ENCODE measurements around the gene NBPF15. TPM values are rescaled to one million over a fixed set of nuclear protein-coding genes. Genes with fewer than 3 reads are reported as not detected.
"Not testable (repeated sequence)": the region's sequence is repeated elsewhere in the genome, so short reads cannot be mapped to it uniquely, and the experiment has no call there.

NBPF15 gene
- total RNA-seq = 100 to 1,000 TPM in 4 of 5 experiments, 10 to 100 TPM in 1; 46.7 to 259 (median 115) TPM
- 10 to 100 TPM; 19.7 to 24.5 TPM for polyA plus RNA-seq
- 131 reads per million, percentile 89 among the genes with 10 or more reads in this experiment for total RNA-seq

GRCh38 chr1:144461136-144461759 is at the start of gene NBPF15:
TSS of gene NBPF15 (minus strand) at chr1:144461669. CDS start at chr1:144440003, 21,666 bp downstream.
- H3K27me3 ChIP-seq (ENCODE audit: control insufficient read depth in 2 of 2, insufficient read depth in 2 of 2, low read length in 2 of 2); H3K36me3 Mint-ChIP-seq; H3K27me3 Mint-ChIP-seq; H3K4me1 Mint-ChIP-seq; H3K4me1 ChIP-seq (ENCODE audit: control insufficient read depth in 2 of 2, insufficient read depth in 2 of 2, low read length in 2 of 2); intact Hi-C loops (cut with micrococcal nuclease); CTCF ChIA-PET; H3K36me3 ChIP-seq (ENCODE audit: control insufficient read depth in 2 of 3, insufficient read depth in 3 of 3, low read length in 3 of 3); H3K9me3 ChIP-seq (ENCODE audit: control insufficient read depth in 2 of 3, low read length in 3 of 3); H3K9me3 Mint-ChIP-seq: not testable (repeated sequence)
- Mint-ChIP-seq H3K4me3 (peak within 1 kb of the TSS; percentile 91 to 100 (median 94)), H3K27ac (peak within 1 kb of the TSS in 8 of 9 donors; percentile 62 to 92 (median 90))
- DNase-seq (peak; percentile 54 to 79 (median 67)), ATAC-seq (peak; percentile 97)
- Histone ChIP-seq H3K27ac (ENCODE audit: low read depth, low read length) (peak within 1 kb of the TSS; percentile 48), H3K4me3 (ENCODE audit: low read length) (peak within 1 kb of the TSS; percentile 46)
- POLR2A ChIA-PET = interaction anchor here (0.6 kb wide), 1 partner anchor 49 kb away, joined by 3 read pairs; no protein-coding TSS in a partner anchor

- CTCF ChIA-PET; H3K4me3 Mint-ChIP-seq; DNase-seq; H3K27ac ChIP-seq (ENCODE audit: low read depth, low read length); H3K36me3 Mint-ChIP-seq; ATAC-seq; H3K9me3 Mint-ChIP-seq; H3K27me3 ChIP-seq (ENCODE audit: control insufficient read depth in 2 of 2, insufficient read depth in 2 of 2, low read length in 2 of 2); H3K4me1 ChIP-seq (ENCODE audit: control insufficient read depth in 2 of 2, insufficient read depth in 2 of 2, low read length in 2 of 2); H3K4me1 Mint-ChIP-seq; H3K9me3 ChIP-seq (ENCODE audit: control insufficient read depth in 2 of 3, low read length in 3 of 3); H3K36me3 ChIP-seq (ENCODE audit: control insufficient read depth in 2 of 3, insufficient read depth in 3 of 3, low read length in 3 of 3); H3K4me3 ChIP-seq (ENCODE audit: low read length); H3K27ac Mint-ChIP-seq; intact Hi-C loops (cut with micrococcal nuclease); POLR2A ChIA-PET: not testable (repeated sequence)
- peaks cover 0 to 11% (median 4%) of the 10 kb centered on the region in 5 donors for H3K27me3 Mint-ChIP-seq
Measured at GRCh38 chr1:144496429-144496828, 35.0 kb upstream of the NBPF15 start.

GRCh38 chr1:144494130-144494529 is 32.7 kb upstream of the NBPF15 start:
- H3K4me1 Mint-ChIP-seq; intact Hi-C loops (cut with micrococcal nuclease); H3K36me3 Mint-ChIP-seq; DNase-seq; ATAC-seq; H3K4me3 ChIP-seq (ENCODE audit: low read length); CTCF ChIA-PET; H3K9me3 Mint-ChIP-seq; POLR2A ChIA-PET; H3K27ac Mint-ChIP-seq; H3K9me3 ChIP-seq (ENCODE audit: control insufficient read depth in 2 of 3, low read length in 3 of 3); H3K36me3 ChIP-seq (ENCODE audit: control insufficient read depth in 2 of 3, insufficient read depth in 3 of 3, low read length in 3 of 3); H3K4me1 ChIP-seq (ENCODE audit: control insufficient read depth in 2 of 2, insufficient read depth in 2 of 2, low read length in 2 of 2); H3K27me3 ChIP-seq (ENCODE audit: control insufficient read depth in 2 of 2, insufficient read depth in 2 of 2, low read length in 2 of 2); H3K4me3 Mint-ChIP-seq; H3K27ac ChIP-seq (ENCODE audit: low read depth, low read length): not testable (repeated sequence)
- H3K27me3 Mint-ChIP-seq = peaks cover 0 to 11% (median 4%) of the 10 kb centered on the region in 5 donors

GRCh38 chr1:144490394-144490793 is 28.9 kb upstream of the NBPF15 start:
- POLR2A ChIA-PET; CTCF ChIA-PET; H3K9me3 Mint-ChIP-seq; H3K36me3 ChIP-seq (ENCODE audit: control insufficient read depth in 2 of 3, insufficient read depth in 3 of 3, low read length in 3 of 3); H3K27ac Mint-ChIP-seq; H3K27ac ChIP-seq (ENCODE audit: low read depth, low read length); H3K27me3 Mint-ChIP-seq; H3K4me1 ChIP-seq (ENCODE audit: control insufficient read depth in 2 of 2, insufficient read depth in 2 of 2, low read length in 2 of 2); H3K36me3 Mint-ChIP-seq; H3K9me3 ChIP-seq (ENCODE audit: control insufficient read depth in 2 of 3, low read length in 3 of 3); H3K27me3 ChIP-seq (ENCODE audit: control insufficient read depth in 2 of 2, insufficient read depth in 2 of 2, low read length in 2 of 2); H3K4me1 Mint-ChIP-seq; intact Hi-C loops (cut with micrococcal nuclease); ATAC-seq: not testable (repeated sequence)
- H3K4me3 Mint-ChIP-seq = peak overlapping the region in 7 of 10 donors; percentile 39 to 81 (median 64)
- H3K4me3 ChIP-seq (ENCODE audit: low read length) = peak overlapping the region; percentile 37
- peak in 8 of 9 donors; percentile 0 to 36 (median 14) for DNase-seq

- POLR2A ChIA-PET; ATAC-seq; intact Hi-C loops (cut with micrococcal nuclease); H3K4me1 Mint-ChIP-seq; H3K27ac ChIP-seq (ENCODE audit: low read depth, low read length); H3K27me3 Mint-ChIP-seq; DNase-seq; H3K9me3 ChIP-seq (ENCODE audit: control insufficient read depth in 2 of 3, low read length in 3 of 3); H3K27ac Mint-ChIP-seq; H3K4me3 Mint-ChIP-seq; H3K36me3 ChIP-seq (ENCODE audit: control insufficient read depth in 2 of 3, insufficient read depth in 3 of 3, low read length in 3 of 3); H3K9me3 Mint-ChIP-seq; H3K36me3 Mint-ChIP-seq; CTCF ChIA-PET; H3K27me3 ChIP-seq (ENCODE audit: control insufficient read depth in 2 of 2, insufficient read depth in 2 of 2, low read length in 2 of 2); H3K4me3 ChIP-seq (ENCODE audit: low read length); H3K4me1 ChIP-seq (ENCODE audit: control insufficient read depth in 2 of 2, insufficient read depth in 2 of 2, low read length in 2 of 2): not testable (repeated sequence)
Measured at GRCh38 chr1:144487002-144487401, 25.5 kb upstream of the NBPF15 start.

GRCh38 chr1:144485048-144485993 is 23.9 kb upstream of the NBPF15 start:
- H3K4me1 Mint-ChIP-seq; H3K9me3 ChIP-seq (ENCODE audit: control insufficient read depth in 2 of 3, low read length in 3 of 3); intact Hi-C loops (cut with micrococcal nuclease); POLR2A ChIA-PET; H3K27ac Mint-ChIP-seq; CTCF ChIA-PET; H3K4me3 ChIP-seq (ENCODE audit: low read length); H3K9me3 Mint-ChIP-seq; H3K36me3 Mint-ChIP-seq; H3K4me1 ChIP-seq (ENCODE audit: control insufficient read depth in 2 of 2, insufficient read depth in 2 of 2, low read length in 2 of 2); H3K27me3 Mint-ChIP-seq; DNase-seq; H3K4me3 Mint-ChIP-seq; H3K36me3 ChIP-seq (ENCODE audit: control insufficient read depth in 2 of 3, insufficient read depth in 3 of 3, low read length in 3 of 3); H3K27ac ChIP-seq (ENCODE audit: low read depth, low read length); H3K27me3 ChIP-seq (ENCODE audit: control insufficient read depth in 2 of 2, insufficient read depth in 2 of 2, low read length in 2 of 2): not testable (repeated sequence)
- ATAC-seq = peak; percentile 32

Measured in naive thymus-derived CD4-positive, alpha-beta T cell (primary cell).